Stimulated activated CD4-positive, alpha-beta T cell treated with anti-CD3 and anti-CD28 coated beads, Interleukin-15, amount 100 ng/mL, for 1 hour (primary cell): ENCODE measurements around the gene CHADL.
"Not testable (repeated sequence)": the region's sequence is repeated elsewhere in the genome, so short reads cannot be mapped to it uniquely, and the experiment has no call there.

Experiments
- DNase-seq, 2 donors: peaks; one replicate each; pipeline ENCODE4 v3.0.0-alpha.2; 2020; ENCODE audit warnings: low read depth in 1 of 2, low spot score in 1 of 2

CHADL gene, protein sequence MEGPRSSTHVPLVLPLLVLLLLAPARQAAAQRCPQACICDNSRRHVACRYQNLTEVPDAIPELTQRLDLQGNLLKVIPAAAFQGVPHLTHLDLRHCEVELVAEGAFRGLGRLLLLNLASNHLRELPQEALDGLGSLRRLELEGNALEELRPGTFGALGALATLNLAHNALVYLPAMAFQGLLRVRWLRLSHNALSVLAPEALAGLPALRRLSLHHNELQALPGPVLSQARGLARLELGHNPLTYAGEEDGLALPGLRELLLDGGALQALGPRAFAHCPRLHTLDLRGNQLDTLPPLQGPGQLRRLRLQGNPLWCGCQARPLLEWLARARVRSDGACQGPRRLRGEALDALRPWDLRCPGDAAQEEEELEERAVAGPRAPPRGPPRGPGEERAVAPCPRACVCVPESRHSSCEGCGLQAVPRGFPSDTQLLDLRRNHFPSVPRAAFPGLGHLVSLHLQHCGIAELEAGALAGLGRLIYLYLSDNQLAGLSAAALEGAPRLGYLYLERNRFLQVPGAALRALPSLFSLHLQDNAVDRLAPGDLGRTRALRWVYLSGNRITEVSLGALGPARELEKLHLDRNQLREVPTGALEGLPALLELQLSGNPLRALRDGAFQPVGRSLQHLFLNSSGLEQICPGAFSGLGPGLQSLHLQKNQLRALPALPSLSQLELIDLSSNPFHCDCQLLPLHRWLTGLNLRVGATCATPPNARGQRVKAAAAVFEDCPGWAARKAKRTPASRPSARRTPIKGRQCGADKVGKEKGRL

GRCh38 chr22:41240377-41241132 is at the start of gene CHADL:
TSS of gene CHADL (minus strand) at chr22:41240931. CDS start at chr22:41240881, 50 bp downstream.
- no peak for DNase-seq

- no peak for DNase-seq
These were observed 48.9 kb upstream of the CHADL start for GRCh38 chr22:41289671-41290070.

DNA sequence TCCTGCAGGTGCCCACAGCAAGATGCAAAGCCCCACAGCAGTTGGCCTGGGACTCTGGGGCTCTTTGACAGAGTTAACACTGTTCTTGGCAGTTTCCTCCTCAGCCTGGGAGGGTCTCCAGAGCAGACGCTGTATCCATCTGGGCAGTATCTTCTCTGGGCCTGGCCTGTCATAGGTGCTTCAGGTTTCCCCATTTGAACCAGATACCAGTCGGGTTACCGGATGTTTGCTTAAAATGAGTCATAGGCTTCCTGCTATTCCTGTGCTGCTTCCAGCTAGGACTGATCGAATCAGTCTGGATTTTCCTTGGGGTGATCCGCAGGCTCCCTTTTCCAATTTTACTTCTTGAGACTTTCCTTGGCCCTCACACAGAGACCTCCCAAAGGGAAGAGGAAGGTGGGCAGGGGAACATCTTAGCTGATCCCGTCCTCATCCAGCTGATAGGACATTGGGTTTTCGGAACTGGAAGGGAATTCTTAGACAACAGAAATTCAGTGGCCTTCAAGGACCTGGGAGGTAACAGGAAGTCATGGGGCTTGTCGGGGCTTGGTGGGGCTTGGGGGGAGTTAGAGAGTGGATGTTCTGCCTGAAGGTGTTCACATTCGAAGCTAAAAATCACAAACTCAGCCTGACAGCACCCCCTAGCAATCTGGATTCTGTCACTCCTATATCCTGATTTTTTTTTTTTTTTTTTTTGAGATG is 47.7 kb upstream of the CHADL start:
- no peak for DNase-seq

DNA sequence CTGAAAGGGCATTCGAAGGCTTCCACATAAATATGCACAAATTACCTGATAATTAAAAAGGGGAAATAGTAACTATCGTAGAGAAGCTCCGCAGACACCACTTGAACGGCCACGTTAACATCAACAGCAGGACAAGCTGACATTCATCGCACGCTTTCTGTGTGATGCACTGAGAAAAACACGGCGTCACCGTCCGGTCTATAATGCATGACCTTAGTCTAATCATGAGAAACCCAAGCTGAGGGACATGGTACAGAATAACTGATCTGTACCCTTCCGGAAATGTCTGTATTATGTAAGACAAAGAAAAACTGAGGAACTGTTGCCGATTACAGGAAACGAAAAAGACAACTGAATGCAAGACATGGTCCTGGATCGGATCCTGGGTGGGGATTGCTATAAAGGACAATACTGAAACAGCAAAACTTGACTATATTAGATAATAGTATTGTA is 45.9 kb upstream of the CHADL start:
- no peak for DNase-seq

GRCh38 chr22:41285820-41286638 is 45.3 kb upstream of the CHADL start, which contains the start of gene RANGAP1:
TSS of gene RANGAP1 (minus strand) at chr22:41286187. CDS start at chr22:41281044, 5,143 bp downstream.
- DNase-seq = peak; percentile 94 to 97

DNA sequence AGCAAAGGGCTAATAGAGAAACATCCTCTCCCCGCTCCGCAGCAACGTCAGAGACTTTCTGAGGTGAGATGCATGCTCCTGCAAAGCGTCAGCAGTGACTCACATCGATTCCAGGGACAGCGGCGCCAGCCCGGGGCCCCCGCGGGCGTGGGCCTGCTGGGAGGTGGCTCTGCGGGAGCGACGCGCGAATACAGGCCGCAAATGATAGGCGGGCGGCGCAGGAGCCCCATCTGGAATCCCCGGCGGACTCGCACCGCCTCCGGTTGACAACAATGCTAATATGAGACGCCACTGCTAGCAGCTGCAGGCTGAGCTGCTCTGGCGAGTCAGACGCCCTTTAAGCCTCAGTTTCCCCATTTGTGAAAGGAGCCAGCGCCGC is 44.7 kb upstream of the CHADL start:
- DNase-seq = peak; percentile 68 to 81

GRCh38 chr22:41284465-41284864 is 43.7 kb upstream of the CHADL start:
- DNase-seq = no peak

DNA sequence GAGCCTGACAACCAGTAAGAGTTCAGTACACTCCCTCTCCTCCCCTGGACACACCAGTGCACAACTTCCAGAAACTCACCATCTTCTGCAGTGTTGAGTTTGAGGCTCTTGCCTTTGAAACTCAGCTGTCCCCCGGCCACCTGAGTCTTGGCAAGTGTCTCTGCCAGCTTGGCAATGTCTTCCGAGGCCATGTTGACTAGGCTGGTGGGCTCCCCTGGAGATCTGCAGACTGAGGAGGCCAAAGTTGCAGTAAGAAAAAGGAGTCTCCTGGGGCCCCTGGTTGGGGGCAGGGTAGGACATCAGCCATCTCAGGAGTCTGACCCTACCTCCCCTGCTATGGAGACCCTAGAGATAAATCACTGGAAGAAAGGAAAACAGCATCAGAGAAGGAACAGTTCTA is 40.1 kb upstream of the CHADL start:
- DNase-seq = no peak

- DNase-seq = no peak
These were observed 39.3 kb upstream of the CHADL start for GRCh38 chr22:41280065-41280464.

DNA sequence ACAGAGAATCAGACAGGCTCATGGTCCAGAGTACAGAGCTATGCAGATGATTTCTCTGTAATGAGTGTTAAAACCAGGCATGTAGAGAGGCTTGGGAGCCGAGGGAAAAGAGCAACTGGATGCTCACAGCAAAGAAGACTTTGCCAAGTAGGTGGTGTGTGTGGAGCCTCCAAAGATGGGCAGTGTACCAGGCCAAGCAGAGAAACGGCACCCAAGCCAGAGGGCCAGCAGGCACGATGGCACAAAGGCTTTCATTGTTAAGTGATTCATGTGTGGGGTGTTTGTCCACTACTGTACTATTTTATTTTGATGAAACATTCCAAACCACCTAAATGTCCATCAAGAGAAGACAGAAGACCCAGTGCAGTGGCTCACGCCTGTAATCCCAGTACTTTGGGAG is 34.1 kb upstream of the CHADL start:
- no peak for DNase-seq

- DNase-seq = no peak
These were observed 32.4 kb upstream of the CHADL start for GRCh38 chr22:41273128-41273527.

- DNase-seq = no peak
These were observed 31.1 kb upstream of the CHADL start for GRCh38 chr22:41271787-41272186.

GRCh38 chr22:41267958-41268357 is 27.2 kb upstream of the CHADL start:
- DNase-seq = no peak

DNA sequence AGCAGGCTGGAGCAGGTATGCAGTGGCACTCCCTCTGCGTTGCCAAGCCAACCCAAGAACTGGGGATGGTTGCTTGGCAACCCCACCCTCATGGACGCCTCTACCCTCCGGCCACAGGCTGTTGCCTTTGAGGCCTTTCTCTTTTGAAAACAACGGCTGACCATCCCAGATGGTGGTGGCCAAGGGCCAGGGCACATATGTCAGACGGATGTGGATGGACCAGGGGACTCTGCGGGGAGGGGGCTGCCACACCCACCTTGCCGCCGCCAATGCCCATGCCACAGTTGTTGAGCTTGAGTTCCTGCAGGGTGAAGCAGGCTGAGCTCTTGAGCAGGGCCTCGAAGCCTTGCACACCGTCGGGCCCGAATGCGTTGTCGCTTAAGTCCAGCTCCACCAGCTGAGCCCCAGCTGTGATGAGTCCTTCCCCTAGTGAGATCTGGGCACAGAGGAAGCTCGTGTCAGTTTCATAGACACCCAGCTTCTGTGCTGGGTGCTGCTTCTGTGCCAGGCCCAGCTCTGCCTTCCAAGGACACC is 23.7 kb upstream of the CHADL start:
- no peak for DNase-seq

GRCh38 chr22:41263704-41264103 is 23.0 kb upstream of the CHADL start:
- no peak for DNase-seq

- DNase-seq = no peak
These were observed 21.6 kb upstream of the CHADL start for GRCh38 chr22:41262250-41262765.

GRCh38 chr22:41261541-41262249 is 21.0 kb upstream of the CHADL start:
- DNase-seq = no peak

GRCh38 chr22:41260871-41261270 is 20.1 kb upstream of the CHADL start:
- no peak for DNase-seq

- not testable (repeated sequence) for DNase-seq
These were observed 19.0 kb upstream of the CHADL start for GRCh38 chr22:41259756-41260155.
